ENCODE measurements around the gene FAM32A.

Gene FAM32A

DNA sequence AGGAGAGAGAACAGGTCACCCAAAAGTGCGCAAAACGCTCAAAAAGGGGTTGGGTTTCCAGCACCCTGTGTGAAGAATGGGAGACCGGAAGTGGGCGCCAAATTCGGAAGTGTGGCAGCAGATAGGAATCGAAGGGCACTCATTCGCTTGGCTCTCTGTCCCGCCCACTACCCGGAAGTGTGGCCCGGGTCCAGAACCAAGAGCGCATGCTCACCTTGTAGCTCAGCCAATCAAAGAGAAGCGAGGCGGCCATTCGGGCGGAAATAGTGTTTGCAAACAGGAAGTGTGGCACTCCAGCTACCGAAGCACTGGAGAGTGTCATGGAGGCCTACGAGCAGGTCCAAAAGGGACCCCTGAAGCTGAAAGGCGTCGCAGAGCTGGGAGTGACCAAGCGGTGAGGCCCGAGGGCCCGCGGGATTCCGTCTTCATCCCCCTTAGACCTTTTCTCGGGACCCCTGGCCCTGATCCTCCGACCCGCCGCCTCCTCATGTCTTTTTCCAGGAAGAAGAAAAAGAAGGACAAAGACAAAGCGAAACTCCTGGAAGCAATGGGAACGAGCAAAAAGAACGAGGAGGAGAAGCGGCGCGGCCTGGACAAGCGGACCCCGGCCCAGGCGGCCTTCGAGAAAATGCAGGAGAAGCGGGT is at the start of gene FAM32A:
Gene FAM32A (plus strand): TSS at position 288 of the 645 bp plus-strand sequence. CDS start 33 bp downstream, at position 321.
- DNase-seq (ENCODE audit: low spot score): peak; percentile 98
- FAIRE-seq: peak; percentile 93

DNA sequence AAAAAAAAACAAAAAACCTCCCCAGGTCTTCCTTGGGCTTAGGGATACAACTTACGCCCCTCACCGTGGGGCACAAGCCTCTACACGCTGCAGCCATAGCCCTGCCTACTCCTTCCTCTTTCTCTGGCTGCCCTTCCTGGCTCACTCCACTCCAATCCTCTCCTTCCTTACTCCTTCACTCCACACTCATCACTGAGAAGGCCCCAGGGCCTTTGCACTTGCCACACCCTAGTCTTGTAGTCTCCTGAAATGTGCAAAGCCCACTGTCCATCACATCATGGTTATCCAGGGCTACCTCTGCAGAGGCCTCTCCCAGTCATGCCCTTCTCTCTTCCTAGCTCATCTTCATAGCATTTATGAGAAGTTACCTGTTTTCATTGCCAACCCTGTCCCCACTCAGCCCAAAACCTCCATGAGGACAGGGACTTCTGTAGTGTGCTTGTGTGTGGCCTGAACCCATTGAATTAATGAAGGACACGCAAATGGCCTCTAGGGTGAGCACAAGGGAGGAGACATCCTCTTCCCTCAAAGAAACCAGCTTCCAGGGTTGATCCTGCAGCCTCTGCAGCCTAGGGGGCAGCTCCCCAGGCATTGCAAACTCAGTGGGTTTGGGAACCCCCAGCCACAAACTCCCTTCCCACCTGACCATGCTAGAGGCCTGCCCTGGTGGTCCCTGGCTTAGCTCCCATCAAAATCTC is 49.6 kb upstream of the FAM32A start:
- DNase-seq (ENCODE audit: low spot score) (no peak), FAIRE-seq (no peak)

DNA sequence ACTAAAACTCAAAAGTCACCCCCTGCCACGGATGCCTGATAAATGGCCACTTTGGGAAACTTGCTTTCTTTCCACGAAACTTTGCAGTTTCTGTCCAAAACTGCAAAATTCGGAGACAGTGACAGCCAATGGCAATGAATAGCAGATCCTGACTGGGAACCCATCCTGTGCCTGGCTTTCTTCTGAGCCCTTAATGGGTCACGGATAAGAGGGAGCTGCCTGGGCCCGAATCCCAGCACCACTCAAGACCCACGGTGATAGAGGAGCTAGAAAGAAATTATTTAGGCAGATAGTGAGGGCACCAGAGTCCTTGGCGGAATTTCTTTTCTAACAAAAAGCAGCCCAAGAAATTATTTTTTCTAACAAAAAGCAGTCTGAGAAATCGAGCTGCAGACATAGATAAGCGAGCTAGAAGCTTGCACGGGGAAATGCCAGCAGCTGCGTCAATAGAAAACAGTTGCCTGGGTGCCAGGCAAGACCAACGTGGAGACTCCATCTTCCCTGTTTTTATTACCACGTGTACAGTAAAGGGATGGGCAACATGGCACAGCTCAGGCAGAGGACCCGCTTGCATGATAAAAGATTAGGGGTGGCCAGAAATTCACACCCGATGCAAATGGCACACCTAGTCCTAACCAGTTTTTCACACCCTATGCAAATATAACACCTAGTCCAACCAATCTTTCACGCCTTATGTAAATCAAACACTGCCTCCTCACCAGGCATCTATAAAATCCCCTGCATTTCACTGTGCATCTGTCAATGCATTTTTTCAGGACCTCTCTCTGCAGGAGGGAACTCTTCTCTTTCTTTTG is 48.8 kb upstream of the FAM32A start:
- DNase-seq (ENCODE audit: low spot score): no peak
- FAIRE-seq: no peak

DNA sequence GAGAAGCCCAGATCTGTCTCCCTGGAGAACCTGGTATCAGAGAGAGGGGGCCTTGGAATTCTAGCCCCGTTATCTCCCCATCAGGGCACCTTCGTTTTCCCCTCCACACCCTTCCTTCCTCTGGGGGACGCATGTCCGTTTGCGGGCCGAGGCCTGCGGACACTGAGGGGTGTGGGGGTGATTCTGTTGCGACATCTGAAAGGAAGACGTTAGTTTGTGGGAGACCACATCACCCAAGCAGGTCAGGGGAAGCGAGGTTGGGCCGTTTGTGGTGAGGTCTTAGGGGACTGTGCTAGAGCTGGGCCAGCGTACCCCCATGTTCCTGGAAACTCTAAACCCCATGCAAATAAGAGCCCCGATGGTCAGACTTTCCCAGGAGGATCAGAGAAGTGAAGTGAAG is 45.5 kb upstream of the FAM32A start:
- FAIRE-seq (no peak), DNase-seq (ENCODE audit: low spot score) (no peak)

DNA sequence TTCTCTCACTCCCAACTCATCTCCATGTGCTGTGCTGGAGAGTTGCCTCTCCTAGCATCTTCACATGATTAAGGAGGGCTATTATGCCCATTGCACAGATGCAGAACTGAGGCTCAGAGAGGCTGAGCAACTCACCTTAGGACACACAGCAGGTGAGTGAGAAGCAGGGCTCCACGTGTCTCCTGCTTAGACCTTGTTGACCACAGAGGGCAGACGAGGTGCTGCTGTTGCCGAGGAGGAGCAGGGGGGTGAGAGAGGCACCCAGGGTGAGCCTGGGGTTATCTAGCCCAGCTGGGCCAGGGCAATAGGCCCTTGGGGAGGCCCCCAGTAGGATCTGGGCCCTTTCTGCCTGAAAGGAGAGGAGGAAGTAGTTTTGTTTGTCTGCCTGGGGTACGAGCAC is 44.2 kb upstream of the FAM32A start:
- FAIRE-seq: no peak
- DNase-seq (ENCODE audit: low spot score): no peak

DNA sequence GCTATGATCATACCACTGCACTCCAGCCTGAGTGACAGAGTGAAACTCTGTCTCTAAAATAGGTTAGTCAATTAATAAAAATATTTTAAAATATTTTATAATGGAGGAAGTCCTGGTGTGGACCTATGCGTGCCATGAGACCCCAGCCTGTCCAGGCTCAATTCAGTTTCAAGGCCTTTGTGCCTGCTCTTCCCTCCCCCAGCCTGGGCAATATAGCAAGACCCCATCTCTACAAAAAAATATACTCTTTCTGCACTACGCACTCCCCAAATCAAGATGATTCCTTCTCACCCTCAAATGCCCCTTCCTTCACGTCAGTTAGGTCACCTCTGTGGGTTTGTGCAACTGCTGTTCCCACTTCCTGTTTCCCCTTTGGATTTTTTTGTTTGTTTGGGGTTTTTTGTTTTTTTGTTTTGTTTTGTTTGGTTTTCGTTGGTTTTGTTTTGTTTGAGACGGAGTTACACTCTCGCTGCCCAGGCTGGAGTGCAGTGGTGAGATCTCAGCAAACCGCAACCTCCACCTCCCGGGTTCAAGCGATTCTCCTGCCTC is 43.1 kb upstream of the FAM32A start:
- FAIRE-seq: no peak
- DNase-seq (ENCODE audit: low spot score): no peak

DNA sequence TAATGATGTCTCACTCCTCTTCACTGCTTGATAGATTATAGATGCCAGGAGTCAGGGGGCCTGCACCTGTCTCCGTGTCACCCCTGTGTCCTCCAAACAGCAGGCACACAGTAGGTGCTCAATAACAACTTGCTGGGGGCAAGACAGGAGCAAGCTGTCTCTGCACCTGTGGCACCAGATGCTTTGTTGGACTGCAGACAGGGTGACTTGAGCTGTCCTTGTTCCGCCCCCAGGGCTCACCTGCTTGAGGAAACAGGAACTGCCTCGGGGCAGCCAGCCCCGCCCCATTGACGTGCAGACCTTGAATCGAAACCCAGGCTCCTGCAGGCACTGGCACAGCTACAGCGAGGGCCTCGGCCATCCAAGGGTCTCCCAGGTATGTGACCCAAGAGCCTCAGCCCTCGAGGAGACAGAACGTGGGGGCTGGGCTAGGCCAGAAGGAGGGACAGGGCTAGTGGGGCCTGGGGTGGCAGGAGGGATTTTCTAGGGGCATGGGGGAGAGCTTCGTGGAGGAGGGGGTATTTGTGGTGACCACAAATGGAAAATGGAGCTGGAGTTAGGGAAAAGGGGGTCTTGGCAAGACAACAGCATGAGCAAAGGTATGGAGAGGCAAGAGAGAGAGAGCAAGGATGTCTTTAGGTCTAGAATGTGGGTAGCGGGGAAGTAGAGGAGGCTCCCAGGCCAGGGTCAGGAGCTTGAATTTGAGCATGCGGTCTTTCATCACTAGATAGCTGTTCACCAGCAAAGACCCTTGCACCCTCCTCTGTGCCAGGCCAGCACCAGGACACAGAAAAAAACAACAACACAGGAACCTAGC is 41.6 kb upstream of the FAM32A start, which contains the start of gene HSH2D:
Gene HSH2D (plus strand): TSS at position 287 of the 817 bp plus-strand sequence. CDS start 5,066 bp downstream, outside the sequence.
- FAIRE-seq (no peak), DNase-seq (ENCODE audit: low spot score) (no peak)

DNA sequence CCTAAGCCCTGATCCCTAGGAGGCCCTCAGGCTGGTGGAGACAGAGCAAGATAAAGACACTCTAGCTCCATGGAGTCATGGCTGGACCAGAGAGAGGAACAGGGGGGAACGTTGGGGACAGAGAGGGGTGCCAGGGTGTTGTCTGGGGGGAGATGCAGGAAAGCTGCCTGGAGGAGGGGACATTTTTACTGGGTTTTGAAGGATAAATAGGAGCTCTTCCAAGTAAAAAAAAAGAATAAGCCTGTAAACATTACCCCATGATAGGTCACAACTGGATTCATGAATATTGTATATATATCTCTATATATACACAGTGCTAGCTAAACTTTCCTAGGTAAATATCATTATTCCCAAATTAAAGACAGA is 41.0 kb upstream of the FAM32A start:
- FAIRE-seq (no peak), DNase-seq (ENCODE audit: low spot score) (no peak)

DNA sequence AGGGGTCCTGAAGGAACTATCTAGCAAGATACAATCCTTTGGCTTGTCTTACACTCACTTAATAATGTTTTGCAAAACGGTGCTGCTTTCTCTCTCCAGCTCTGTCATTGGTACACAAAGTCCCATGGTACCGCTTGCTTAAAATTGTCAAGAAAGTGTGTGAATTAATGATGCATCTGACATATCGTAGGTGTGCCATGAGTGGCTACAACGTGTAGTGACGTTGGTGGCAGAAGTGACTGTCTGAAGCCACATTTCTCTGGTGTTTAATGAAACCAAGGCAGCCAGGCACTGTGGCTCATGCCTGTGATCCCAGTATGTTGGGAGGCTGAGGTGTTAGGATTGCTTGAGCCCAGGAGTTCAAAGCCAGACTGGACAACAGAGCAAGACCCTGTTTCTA is 39.1 kb upstream of the FAM32A start:
- DNase-seq (ENCODE audit: low spot score): no peak
- no peak for FAIRE-seq

DNA sequence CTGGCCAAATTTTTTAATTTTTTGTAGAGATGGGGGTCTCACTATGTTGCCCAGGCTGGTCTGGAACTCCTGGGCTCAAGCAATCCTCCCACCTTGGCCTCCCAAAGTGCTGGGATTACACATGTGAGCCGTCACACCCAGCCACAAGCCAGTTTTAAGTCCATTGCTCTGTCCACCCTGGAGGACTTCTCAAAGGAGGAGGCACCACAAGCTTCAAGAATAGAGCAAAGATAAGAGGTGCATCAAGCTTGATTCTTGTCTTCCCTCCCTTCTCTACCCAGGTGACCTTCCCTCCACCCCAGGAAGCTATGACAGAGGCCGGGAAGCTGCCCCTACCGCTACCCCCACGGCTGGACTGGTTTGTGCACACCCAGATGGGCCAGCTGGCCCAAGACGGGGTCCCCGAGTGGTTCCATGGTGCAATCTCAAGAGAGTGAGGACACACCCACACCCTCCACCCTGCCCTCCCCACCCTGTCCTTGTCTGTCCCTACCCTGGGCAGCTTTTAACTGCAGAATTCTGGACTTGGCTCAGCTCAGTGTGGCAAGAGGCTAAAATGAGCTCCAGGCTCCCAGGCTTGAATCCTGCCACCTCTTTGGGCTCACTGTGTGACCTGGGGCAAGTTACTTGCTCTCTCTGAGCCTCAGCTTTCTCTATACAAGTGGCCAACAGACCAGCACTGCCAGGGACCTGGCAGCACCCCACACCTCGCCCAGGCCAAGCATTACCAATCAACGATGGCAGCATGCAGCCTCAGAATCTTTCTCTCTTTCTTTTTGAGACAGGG is 36.6 kb upstream of the FAM32A start:
- DNase-seq (ENCODE audit: low spot score) (no peak), FAIRE-seq (no peak)

DNA sequence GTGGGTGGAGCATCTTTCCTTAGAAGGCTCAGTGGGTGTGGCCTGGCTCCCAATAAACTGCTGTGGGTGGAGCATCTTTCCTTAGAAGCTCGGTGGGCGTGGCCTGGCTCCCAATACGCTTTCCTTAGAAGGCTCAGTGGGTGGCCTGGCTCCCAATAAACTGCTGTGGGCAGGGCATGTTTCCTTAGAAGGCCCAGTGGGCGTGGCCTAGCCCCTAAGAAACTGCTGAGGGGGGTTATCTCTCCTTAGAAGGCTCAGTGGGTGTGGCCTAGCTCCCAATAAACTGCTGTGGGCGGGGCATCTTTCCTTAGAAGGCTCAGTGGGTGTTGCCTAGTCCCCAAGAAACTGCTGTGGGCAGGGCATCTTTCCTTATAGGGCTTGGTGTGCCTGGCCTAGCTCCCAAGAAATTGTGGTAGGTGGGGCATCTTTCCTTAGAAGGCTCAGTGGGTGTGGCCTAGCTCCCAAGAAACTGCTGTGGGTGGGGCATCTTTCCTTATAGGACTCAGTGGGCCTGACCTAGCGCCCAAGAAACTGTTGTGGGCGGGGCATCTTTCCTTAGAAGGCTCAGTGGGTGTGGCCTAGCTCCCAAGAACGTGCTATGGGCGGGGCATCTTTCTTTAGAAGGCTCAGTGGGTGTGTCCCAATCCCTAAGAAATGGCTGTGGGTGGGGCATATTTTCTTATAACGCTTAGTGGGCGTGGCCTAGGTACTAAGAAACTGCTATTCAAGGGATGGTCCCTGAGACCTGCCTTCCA is 31.5 kb upstream of the FAM32A start:
- DNase-seq (ENCODE audit: low spot score) (no peak), FAIRE-seq (no peak)

DNA sequence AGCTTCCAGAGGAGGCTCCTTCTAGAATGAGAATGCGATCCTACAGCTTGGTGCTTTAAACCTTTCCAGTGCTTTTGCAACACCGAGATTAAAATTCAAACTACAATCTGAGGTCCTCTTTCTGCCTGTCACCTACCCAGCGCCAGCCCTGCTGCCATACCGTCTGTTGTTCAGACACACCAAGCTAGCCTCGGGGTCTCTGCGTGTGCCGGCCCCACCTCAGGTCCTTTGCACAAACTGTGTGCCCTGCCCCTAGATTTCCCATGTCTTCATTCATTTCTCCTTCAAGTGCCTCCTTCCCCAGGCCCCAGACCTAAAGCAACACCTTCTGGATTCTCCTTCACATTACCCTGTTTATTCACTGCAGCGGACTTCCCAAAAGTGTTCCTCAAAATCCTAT is 30.7 kb upstream of the FAM32A start:
- DNase-seq (ENCODE audit: low spot score) (no peak), FAIRE-seq (no peak)

DNA sequence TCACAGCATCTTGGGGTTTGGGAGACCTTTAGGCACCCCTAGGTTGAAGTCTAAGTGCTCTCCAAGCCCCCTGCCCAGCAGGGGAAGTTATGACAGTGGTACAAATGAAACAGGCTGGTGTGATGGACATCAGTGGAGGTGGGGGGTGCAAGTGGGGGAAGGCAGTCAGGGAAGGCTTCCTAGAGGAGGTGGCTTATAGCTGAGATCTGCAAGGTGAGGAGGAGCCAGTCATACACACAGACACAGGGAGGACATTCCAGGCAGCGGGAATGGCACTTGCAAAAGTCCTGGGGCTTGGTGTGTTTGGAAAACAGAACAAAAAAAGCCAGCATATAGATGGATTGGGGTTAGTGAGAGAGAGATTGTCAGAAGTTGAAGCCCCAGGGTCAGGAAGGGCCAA is 30.1 kb upstream of the FAM32A start:
- DNase-seq (ENCODE audit: low spot score) (no peak), FAIRE-seq (no peak)

DNA sequence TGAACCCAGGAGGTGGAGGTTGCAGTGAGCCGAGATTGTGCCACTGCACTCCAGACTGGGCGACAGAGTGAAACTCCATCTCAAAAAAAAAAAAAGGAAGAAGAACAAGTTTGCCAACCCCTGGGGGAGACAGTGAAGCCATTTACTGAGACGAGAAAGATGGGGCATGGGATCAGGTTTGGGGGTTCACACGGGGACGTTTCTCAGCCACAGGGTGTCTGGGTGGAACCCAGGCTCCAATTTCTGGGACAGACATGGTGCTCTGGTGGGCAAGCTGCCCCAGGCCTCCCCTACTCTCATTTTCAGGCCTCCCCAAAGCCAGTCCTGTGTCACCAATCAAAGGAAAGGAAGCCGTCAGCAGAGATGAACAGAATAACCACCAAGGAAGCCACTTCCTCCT is 28.3 kb upstream of the FAM32A start:
- DNase-seq (ENCODE audit: low spot score): no peak
- no peak for FAIRE-seq

DNA sequence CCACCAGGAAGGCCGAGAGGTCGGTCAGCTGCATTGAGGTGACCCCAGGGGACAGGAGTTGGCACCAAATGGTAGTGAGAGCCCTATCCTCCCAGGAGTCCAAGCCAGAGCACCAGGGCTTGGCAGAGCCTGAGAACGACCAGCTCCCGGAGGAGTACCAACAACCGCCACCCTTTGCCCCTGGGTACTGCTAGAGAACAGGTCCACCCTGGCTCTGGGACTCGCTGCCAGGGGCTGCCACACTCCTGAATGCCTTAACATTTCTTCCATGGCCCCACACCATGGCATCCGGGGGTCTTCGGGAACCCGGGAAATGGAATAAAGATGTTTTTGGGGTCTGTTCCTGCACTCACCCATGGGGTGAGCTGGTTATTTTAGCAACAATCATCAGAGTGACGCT is 27.6 kb upstream of the FAM32A start:
- FAIRE-seq (no peak), DNase-seq (ENCODE audit: low spot score) (no peak)

DNA sequence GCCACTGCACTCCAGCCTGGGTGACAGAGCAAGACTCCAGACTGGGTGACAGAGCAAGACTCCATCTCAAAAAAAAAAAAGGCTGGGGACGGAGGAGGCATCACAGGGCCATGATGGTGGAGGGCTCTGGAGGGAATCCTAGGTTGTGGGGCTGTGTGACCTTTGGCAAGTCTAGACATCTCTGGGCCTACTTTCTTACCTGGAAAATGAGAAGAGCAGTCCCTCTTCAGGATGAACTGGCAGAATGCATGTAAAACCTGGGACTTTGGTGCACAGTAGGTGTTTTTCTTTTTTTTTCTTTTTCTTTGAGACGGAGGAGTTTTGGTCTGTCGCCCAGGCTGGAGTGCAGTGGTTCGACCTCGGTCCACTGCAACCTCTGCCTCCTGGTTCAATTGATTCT is 25.6 kb upstream of the FAM32A start:
- DNase-seq (ENCODE audit: low spot score) (no peak), FAIRE-seq (no peak)

DNA sequence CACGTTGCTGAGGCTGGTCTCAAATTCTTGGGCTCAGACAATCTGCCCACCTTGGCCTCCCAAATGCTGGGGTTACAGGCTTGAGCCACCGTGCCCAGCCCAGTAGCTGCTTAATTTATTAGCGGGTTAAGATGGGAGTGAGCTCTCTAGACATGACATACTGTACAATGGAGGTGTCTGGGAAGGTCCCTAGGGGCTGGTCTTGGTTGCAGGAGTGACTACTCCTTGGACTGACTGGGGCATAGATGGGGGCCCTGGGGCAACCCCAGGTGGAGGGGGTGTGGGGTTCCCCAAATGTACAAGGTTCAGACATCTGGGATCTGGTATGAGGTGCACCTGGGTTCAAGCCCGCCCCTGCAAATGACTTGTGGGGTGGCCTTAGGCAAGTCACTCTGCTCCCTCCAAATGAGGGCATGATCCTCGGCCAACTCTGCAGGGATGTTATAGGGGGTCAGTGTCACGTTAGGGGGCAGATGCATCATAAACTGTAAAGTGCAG is 24.7 kb upstream of the FAM32A start:
- no peak for DNase-seq (ENCODE audit: low spot score)
- no peak for FAIRE-seq

DNA sequence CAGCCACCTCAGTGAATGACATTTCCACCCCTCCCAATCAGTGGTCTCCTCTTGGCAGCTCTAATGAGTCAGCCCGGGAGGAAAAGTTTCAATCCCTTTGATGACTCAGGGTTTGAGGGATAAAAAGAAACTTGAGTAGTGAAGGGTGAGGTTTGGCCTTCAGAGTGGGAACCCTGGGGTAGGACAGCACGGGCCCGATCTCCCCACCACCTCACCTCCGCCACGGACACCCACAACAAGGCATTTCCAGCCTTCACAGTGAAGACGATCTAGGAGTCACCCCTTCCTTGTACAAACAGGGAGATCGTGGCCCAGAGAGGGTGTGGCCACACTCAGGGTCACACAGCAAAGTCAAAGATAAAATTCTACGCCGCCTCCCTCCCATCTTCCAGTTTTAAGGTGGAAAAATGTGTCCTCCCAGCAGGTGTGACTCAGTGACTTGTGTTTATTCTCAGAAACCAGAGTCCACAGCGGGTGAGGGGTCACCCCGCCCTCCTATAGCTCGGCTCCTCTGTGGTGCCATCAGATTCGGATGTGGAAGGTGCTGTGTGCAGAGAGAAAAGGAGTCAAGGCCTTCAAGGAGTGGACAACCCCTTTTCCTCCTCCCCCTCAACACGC is 24.2 kb upstream of the FAM32A start:
- peak; percentile 78 for DNase-seq (ENCODE audit: low spot score)
- FAIRE-seq: peak; percentile 84

DNA sequence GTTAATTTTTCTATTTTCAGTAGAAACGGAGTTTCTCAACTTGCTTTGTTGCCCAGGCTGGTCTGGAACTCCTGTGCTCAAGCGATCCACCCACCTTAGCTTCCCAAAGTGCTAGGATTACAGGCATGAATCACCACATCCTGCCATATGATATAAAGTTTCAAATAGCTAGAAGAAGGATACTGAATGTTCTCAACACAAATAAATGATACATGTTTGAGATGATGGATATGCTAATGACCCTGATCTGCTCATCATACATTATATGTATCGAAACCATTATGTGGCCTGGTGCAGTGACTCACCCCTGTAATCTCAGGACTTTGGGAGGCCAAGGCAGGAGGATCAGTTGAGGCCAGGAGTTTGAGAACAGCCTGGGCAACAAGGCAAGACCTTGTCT is 23.4 kb upstream of the FAM32A start:
- FAIRE-seq: peak; percentile 62
- DNase-seq (ENCODE audit: low spot score): peak; percentile 75

All from RCC 7860 (cell line).